ENCODE results near the gene U2AF1L4.

Gene U2AF1L4

GRCh38 chr19:35696835-35697234 is 48.4 kb downstream of the U2AF1L4 start:
- Histone ChIP-seq H3K36me3 (ENCODE audit: insufficient read depth, low read length) (no peaks in the 10 kb centered on the region), H3K27ac (ENCODE audit: low read depth, low read length) (no peak overlapping the region), H3K27me3 (ENCODE audit: insufficient read depth, low read length) (no peaks in the 10 kb centered on the region)

GRCh38 chr19:35695895-35696422 is 49.3 kb downstream of the U2AF1L4 start:
- H3K4me3 ChIP-seq (ENCODE audit: low read depth, low read length), result no peak overlapping the region
- no peaks in the 10 kb centered on the region for H3K79me2 ChIP-seq (ENCODE audit: control insufficient read depth, insufficient read depth, low read length, unreplicated experiment)
- H3K36me3 ChIP-seq (ENCODE audit: insufficient read depth, low read length), result no peaks in the 10 kb centered on the region
- H3K4me1 ChIP-seq (ENCODE audit: control insufficient read depth, insufficient read depth, low read length, unreplicated experiment), result no peaks in the 10 kb centered on the region
- no peaks in the 10 kb centered on the region for H3K27me3 ChIP-seq (ENCODE audit: insufficient read depth, low read length)
- H3K27ac ChIP-seq (ENCODE audit: low read depth, low read length), result no peak overlapping the region
- H2AFZ ChIP-seq (ENCODE audit: low read length, unreplicated experiment), result no peak overlapping the region

More at GRCh38 chr19:35696835-35697234, 48.4 kb downstream of the U2AF1L4 start:
- H3K4me1 ChIP-seq (ENCODE audit: control insufficient read depth, insufficient read depth, low read length, unreplicated experiment), result no peaks in the 10 kb centered on the region
- no peaks in the 10 kb centered on the region for H3K79me2 ChIP-seq (ENCODE audit: control insufficient read depth, insufficient read depth, low read length, unreplicated experiment)
- H2AFZ ChIP-seq (ENCODE audit: low read length, unreplicated experiment), result no peak overlapping the region
- H3K4me3 ChIP-seq (ENCODE audit: low read depth, low read length), result no peak overlapping the region

- H3K79me2 ChIP-seq (ENCODE audit: control insufficient read depth, insufficient read depth, low read length, unreplicated experiment), result no peaks in the 10 kb centered on the region
- H3K27me3 ChIP-seq (ENCODE audit: insufficient read depth, low read length), result no peaks in the 10 kb centered on the region
- H3K36me3 ChIP-seq (ENCODE audit: insufficient read depth, low read length), result no peaks in the 10 kb centered on the region
- H3K4me3 ChIP-seq (ENCODE audit: low read depth, low read length), result no peak overlapping the region
- no peaks in the 10 kb centered on the region for H3K4me1 ChIP-seq (ENCODE audit: control insufficient read depth, insufficient read depth, low read length, unreplicated experiment)
- no peak overlapping the region for H3K27ac ChIP-seq (ENCODE audit: low read depth, low read length)
- no peak overlapping the region for H2AFZ ChIP-seq (ENCODE audit: low read length, unreplicated experiment)
Observed at GRCh38 chr19:35693835-35694599, 51.2 kb downstream of the U2AF1L4 start.

- Histone ChIP-seq H3K36me3 (ENCODE audit: insufficient read depth, low read length) (no peaks in the 10 kb centered on the region), H3K4me3 (ENCODE audit: low read depth, low read length) (no peak overlapping the region), H3K27ac (ENCODE audit: low read depth, low read length) (no peak overlapping the region), H3K79me2 (ENCODE audit: control insufficient read depth, insufficient read depth, low read length, unreplicated experiment) (no peaks in the 10 kb centered on the region), H3K4me1 (ENCODE audit: control insufficient read depth, insufficient read depth, low read length, unreplicated experiment) (no peaks in the 10 kb centered on the region), H2AFZ (ENCODE audit: low read length, unreplicated experiment) (no peak overlapping the region), H3K27me3 (ENCODE audit: insufficient read depth, low read length) (no peaks in the 10 kb centered on the region)
Observed at GRCh38 chr19:35693422-35693821, 51.8 kb downstream of the U2AF1L4 start.

All from ACC112 (cell line).